ENCODE data around the gene ZYX.
"Not testable (repeated sequence)": the region's sequence is repeated elsewhere in the genome, so short reads cannot be mapped to it uniquely, and the experiment has no call there.

The ZYX gene

DNA sequence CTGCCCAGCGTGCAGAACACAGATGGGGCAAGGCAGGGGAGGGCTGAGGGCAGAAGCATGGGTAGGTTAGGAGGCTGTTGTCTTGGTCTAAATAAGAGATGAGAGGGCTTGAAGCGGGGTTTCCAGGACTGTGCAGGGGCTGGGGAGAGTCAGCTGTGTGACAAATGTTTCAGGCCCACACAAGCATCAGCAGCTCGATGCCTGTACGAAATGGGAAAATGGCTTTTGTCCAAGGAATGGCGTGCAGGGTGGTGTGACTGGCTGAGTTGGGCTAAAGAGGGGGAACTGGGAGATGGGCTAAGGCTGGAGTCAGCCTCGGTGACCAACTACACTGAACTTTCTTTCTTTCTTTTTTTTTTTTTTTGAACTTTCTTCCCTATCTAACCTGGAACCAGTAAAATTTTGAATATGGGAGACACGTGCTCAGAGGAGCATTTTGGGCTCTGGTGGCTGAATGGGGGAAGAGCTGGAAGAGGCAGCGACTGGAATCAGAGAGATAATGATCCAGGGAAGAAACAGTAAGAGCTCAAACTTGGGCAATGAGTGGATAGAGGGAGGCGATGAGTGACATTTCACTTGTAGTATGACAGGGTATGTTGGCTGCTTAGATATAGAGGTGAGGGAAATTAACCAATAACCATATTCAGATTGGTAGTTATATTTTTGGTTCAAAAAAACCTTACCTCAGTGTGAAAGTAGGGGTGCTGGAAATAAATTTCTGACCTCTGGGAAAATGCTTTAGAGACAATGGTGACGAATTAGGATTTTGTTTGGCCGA is 37.7 kb downstream of the ZYX start:
- DNase-seq: no peak

DNA sequence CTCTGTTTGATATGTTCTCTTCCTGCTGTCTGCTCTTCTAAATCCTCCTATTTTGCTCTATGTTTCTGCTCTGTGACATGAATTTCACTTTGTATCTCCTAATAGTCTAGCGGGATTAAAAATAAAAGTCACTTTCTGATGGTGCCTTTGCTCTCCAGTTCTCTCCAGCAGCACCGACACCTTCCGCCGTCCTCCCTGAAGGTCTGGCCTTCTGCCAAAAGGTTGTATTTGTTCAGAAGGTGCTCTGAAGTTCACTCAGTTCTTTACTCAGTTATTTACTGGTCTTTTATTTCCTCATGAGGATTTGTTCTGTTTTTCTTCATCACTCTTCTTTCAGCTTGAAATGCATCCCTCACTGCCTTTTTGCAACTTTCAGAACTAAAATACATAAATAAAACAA is 38.7 kb downstream of the ZYX start:
- no peak for DNase-seq

DNA sequence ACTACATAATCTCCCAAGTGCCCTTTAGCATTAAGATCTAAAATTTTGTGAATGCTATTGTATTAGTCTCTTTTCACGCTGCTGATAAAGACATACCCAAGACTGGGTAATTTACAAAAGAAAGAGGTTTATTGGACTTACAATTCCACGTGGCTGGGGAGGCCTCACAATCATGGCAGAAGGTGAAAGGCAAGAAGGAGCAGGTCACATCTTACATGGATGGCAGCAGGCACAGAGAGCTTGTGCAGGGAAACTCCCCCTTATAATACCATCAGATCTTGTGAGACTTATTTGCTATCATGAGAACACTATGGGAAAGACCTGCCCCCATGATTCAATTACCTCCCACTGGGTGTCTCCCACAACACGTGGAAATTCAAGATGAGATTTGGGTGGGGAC is 39.5 kb downstream of the ZYX start:
- DNase-seq: not testable (repeated sequence)

DNA sequence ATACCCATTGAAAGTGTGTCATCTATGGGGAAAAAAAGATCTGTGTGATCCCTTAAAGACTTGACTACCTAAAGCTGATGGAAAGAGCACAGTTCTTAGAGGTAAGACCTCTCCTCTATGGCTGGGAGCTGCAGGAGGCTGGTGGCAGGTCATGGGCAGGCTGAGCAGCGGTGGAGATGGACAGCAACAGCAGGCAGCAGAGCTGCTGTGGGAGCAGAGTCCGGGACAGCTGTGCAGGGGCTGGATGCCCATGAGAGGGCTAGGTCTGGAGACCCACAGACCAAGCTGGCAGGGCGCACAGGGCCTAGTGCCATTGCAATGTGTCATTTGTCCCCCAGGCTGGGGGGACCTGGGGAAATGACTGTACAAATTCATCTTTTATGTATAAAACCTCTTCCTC is 40.9 kb downstream of the ZYX start:
- no peak for DNase-seq

DNA sequence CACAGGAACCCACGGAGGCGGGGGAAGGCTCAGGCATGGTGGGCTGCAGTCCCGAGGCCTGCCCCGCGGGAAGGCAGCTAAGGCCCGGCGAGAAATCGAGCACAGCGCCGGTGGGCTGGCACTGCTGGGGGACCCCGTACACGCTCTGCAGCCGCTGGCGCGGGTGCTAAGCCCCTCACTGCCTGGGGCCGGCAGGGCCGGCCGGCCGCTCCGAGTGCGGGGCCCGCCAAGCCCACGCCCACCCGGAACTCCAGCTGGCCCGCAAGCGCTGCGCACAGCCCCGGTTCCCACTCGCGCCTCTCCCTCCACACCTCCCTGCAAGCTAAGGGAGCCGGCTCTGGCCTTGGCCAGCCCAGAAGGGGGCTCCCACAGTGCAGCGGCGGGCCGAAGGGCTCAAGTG is 43.3 kb downstream of the ZYX start:
- not testable (repeated sequence) for DNase-seq

DNA sequence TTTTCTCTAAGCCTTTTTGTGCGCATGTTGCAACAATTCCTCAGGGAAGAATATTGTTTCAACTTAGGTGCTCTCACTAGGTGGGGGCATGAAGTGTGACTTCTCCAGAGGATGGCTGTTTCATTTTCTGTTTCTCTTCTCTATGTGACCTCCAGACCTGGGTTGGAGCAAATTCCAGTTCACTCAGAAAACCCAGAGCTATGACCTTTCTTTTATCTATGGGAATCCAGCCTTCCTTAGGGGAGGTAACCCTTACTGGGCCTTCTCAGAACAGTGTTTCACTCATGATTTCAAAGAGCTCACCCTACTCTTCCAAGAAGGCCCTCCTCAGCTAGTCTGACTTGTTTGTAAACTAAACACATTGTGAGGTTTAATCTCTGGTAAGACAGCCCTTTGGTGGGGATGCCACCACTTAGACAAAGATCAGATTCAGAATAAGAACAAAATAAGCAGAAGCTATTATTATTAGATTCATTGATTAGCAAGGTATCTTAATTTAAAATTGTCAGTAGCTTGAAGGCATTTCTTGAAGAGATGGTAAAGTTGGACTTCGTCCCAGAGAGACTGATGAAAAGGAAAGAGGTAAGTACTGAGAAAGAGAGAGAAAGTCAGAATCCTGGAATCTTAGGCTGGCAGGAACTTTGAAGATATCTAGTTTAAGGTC is 45.5 kb downstream of the ZYX start:
- no peak for DNase-seq

DNA sequence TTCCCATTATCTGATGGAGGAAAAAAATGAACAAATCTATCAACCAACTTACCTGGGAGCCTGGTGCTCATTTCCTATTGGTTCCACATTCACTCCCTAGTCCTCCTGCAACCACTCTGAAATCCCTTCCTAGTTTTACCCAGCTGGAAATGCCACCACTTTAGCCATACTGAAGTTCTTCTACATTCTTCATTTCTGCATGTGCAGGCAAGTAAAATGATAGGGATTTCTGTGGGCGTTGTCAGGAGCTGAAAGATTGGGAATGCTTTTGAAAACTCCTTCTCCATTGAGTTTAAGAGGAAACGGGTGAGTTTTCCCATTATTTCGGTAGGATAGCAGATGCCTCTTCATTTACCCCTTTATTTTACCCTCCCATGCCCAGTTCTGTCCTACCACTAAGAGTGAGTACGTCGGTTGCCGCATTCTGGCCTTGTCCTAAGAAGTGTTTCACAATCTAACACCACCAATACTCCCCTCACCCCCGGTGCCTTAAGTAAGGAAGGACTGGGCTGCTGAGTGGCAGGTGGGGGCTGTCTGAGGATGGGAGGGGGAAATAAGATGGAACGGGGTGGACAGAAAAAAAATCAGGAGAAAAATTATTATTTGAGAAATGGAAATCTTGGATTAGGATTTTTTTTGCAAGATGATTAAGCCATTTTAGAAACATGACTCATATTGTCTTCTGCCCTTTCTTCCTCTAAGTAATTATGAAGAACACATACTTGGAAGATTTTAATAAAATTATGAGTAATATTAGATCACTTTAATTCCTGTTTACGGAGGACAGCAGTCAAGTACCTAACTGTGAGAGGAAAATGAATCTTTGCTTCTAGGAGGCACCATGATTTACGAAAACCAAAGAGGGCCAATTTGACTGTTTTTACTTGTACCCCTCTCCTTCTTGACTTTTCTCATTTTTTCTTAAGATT is 48.9 kb downstream of the ZYX start:
- DNase-seq: peak; percentile 46

DNA sequence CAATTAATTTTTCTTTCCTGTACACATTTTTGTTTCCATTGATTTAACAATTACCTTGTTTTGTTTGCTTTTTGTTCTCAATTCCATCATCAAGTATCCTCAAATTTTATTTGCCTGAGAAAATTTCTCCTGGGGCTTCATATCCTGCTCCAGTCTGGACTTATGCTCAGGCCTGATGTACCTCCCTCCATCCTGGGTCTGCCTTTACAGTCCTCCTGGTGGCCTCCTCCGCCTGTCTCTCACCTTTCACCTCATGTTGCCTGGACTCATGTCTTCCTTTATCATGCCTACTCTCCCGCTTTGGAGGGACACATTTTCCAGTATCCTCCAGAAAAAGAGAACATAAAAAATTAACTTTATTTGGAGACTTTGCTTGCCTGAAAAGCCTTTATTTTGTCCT is 50.0 kb downstream of the ZYX start:
- DNase-seq: no peak

DNA sequence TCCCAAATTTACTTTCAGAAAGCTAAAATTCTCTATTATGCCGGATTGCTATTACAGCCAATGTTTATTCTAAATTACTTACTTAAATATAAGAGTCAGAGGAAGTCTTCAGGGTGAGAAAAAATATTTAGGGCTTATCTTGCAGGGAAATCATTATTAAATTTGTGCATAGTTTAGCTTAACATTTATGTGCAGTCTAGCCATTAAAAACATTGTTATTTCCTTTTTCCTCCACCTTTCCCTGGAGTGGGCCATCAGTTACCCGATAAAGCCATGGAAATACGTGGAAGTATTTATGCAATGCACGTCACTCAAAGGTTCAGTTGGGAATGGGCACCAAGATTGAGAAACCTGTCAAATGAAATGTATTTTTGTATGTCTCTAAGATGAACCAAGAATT is 52.6 kb downstream of the ZYX start:
- DNase-seq: no peak

DNA sequence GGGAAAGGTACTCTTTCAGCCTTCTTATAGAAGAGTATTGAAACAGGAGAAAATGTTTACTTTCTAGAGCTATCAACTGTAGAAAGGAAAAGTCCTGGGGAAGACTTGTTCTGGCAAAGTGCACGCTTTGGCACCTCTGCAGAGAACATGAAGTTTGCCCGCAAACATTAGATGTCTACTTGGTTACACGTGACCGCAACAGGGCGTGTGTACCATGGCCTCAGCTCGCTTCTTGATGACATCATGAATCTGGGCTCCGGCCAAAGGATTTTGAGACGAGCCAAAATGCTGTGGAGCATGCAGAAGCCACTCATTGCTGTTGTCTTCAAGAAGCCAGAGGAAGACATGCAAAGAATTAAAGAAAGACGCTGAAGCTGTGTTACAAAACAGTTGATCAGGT is 53.5 kb downstream of the ZYX start:
- peak; percentile 48 for DNase-seq

DNA sequence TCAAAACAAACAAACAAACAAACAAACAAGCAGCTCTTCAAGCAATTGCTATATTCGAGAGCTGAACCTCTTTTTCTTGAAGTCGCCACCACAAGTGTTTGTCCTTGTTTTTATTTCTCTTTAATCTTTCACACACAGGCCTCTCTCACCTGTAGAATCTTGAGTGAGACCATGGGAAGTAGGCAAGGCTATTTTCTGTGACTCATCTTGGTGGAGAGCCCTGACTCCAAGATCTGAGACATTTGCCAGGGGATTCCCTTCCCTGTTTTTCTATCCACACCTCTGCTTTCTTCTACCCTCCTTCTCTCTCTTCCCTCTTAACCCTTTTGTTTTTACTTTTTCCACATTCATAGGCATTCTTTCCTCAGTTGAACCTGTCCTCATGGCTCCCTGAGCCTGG is 54.1 kb downstream of the ZYX start:
- DNase-seq: no peak

DNA sequence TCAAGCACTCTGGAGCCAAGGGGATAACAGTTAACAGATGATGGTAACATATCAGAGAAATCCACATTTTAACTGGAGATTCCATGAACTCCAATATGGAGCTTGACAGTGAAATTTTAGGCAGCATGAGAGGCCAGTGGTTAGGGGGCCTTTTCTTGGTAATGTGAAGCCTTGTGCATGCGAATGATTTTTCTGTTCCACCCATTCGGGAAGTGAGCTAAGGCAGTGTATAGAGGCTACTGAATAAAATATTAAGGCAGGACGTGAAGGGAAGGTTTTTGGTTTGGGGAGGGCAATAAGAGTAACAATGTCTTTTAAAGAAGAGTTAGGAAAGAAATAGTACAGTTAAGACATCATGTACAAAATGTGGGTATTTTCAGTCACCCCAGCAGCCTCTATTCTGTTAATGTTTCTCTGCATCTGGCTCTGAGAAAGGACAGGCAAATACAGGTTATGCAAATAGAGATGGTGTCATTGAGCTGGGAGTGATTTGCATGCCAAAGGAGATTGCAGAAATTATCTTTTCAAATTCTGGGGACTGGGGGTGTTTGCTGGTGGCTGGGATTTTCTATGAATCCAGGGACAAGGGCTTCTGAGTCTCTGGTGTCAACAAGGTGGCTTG is 55.3 kb downstream of the ZYX start:
- DNase-seq: no peak

DNA sequence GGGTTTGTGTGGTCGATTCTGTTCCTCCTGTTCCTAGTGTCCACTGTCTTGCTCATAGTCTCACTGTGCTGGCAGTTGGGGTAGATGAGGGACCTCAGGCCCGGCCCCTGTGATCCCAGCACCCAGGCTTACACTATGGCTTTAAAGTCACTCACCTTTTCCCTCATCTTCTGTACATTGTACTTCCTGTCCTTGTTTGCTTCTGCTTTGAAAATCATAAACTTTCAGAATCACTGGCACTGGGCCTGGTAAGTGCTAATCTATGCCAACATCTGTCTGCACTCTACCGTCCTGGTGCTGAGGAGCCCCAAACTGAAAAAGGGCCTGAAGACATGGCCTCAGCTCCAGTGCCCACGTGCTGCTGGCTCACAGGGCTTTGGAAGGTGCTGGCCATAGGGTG is 56.4 kb downstream of the ZYX start:
- no peak for DNase-seq

DNA sequence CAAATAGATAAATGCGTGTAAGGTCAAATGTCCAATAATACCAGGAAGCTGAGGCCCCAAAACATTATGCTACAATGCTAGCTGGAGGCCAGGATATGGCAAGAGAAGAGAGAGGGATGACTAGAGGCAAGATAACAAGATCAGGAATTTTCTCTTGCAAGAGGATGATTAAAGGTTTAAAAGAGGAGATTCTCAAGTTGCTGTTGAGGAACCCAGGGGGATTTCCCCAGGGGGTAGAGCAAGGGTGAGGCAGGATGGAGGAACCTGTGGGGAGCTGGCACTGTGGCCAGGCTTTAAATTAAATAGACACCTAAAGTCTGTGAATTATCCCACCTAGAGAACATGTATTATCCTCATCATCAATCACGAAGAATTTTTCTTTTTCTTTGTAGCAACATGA is 58.7 kb downstream of the ZYX start:
- DNase-seq: no peak
